C4-2B (cell line): Measurements from ENCODE around the gene ZFYVE28.

ENCODE experiments used
- H3K27ac ChIP-seq: fragments of 450-650 bp; 2 replicates; pipeline ENCODE4 v1.5.1; 2017
- ZFX ChIP-seq: fragments of 450-650 bp; IDR thresholded peaks from 2 replicates; pipeline ENCODE4 v1.6.1; 2017
- TF ChIP-seq, protein P1 (sequence below): fragments of 450-650 bp; conservative IDR thresholded peaks from 2 replicates; pipeline ENCODE4 v1.5.1; 2017; ENCODE audit warnings: mild to moderate bottlenecking

Gene ZFYVE28

DNA sequence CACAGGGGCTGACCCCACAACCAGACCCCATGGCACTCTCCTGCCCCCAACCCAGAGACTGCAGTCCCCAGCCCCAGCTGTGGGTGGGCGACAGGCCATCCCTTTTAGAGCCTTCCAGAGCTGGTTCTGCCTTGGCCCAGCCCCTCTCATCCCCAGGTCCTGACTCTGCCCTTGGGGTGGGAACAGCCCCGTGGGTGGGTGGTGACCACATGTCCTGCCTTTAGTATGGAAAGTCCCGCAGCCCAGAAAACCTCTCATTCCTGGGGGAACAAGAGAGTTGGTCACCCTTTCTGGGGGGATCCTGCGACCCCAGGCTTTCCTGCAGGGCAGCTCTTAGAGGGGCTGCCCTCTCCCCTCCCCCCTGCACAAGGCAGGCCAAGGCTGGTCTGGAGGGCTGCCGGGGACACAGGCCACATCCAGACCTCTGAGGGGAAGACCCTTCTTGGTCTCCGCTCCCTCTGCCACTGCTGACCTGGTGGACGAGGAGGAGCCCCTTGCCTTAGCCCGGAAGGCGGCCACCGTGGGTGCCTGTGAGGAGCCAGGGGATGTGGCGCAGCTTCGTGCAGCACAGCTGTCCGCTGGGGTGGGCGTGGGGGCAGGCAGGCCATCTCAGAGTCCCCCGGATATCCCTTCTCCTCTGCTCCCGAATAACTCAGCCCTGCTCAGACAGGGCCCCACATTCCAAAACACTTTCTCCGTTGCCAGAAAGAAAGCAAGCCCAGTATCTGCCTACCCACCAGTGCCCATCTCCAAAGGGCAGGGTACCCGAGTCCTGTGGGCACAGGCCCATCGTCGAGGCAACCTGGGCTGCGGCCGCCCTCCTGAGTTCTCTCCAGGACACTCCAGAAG lies 149.9 kb downstream of the ZFYVE28 start:
- no peak for TF ChIP-seq ZFX
- TF ChIP-seq, protein P1, sequence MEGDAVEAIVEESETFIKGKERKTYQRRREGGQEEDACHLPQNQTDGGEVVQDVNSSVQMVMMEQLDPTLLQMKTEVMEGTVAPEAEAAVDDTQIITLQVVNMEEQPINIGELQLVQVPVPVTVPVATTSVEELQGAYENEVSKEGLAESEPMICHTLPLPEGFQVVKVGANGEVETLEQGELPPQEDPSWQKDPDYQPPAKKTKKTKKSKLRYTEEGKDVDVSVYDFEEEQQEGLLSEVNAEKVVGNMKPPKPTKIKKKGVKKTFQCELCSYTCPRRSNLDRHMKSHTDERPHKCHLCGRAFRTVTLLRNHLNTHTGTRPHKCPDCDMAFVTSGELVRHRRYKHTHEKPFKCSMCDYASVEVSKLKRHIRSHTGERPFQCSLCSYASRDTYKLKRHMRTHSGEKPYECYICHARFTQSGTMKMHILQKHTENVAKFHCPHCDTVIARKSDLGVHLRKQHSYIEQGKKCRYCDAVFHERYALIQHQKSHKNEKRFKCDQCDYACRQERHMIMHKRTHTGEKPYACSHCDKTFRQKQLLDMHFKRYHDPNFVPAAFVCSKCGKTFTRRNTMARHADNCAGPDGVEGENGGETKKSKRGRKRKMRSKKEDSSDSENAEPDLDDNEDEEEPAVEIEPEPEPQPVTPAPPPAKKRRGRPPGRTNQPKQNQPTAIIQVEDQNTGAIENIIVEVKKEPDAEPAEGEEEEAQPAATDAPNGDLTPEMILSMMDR: no peak
- no peak overlapping the region for H3K27ac ChIP-seq

GRCh38 chr4:2267841-2268240 lies 150.6 kb downstream of the ZFYVE28 start:
- H3K27ac ChIP-seq: no peak overlapping the region
- no peak for TF ChIP-seq ZFX
- TF ChIP-seq, protein P1: no peak

DNA sequence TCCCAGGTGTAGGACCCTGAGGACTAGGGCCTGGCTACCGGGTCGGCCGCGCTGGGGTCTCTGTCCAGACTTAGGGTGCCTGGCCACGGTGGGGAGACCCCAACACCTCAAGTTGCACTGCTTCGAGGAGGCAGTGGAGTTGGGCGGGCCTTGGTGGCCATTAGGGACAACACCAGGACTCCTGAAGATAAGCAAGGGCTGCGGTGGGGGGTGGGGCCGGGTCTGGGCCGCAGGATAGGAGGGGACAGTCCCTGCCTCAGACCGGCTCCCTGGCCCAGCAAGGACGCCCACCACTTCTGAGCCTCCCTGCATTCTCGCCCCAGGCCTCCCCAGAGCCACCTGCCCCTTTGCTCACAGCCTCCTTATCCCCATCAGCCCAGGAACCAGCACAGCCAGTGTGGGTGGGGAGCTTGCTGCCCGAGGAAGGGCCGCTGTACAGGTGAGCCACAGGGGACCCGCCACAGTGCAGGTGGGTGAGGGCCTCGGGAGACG lies 151.1 kb downstream of the ZFYVE28 start:
- H3K27ac ChIP-seq: no peak overlapping the region
- no peak for TF ChIP-seq ZFX
- TF ChIP-seq, protein P1: no peak

- H3K27ac ChIP-seq: no peak overlapping the region
- no peak for TF ChIP-seq ZFX
- TF ChIP-seq, protein P1: no peak
Observed at GRCh38 chr4:2266821-2267220, 151.6 kb downstream of the ZFYVE28 start.

GRCh38 chr4:2266181-2266580 lies 152.3 kb downstream of the ZFYVE28 start:
- TF ChIP-seq, protein P1: no peak
- no peak for TF ChIP-seq ZFX
- H3K27ac ChIP-seq: peak overlapping the region; percentile 29

- TF ChIP-seq ZFX: no peak
- TF ChIP-seq, protein P1: no peak
- H3K27ac ChIP-seq: peak overlapping the region; percentile 29
Observed at GRCh38 chr4:2265113-2266110, 153.0 kb downstream of the ZFYVE28 start.
